HCT116 (cell line): ENCODE results near the gene POMT2. TPM values are rescaled to one million over a fixed set of nuclear protein-coding genes. Genes with fewer than 3 reads are reported as not detected.

Experiments used
- ATAC-seq: fragments of 200-7000 bp; cut with Tn5 transposase; 2 replicates; pipeline ENCODE4 v1.9.1; 2020; ENCODE audit warnings: mild to moderate bottlenecking, moderate library complexity
- BruUV-seq: library from RNA; stranded (reverse); fragments of 400-500 nt; replicated peaks from 2 replicates; lab custom pipeline; 2021; lab: Mats Ljungman, UMichigan
- CTCF ChIA-PET: fragments of 300-600 bp; sonication (Branson Sonifier 250); formaldehyde crosslinking; loops from one replicate; lab custom pipeline; 2021; ENCODE audit warnings: antibody characterized with exemption; lab: Charles Lee
- POLR2A ChIA-PET: fragments of 300-600, 350-600 bp; sonication (Branson Sonifier 250); formaldehyde crosslinking; loops from one replicate; lab custom pipeline; 2021; ENCODE audit warnings: antibody characterized with exemption; lab: Charles Lee
- RAD21 ChIA-PET, 2 experiments: fragments of 300-600 bp; sonication (Branson Sonifier 250); formaldehyde crosslinking; loops; one replicate each; lab custom pipeline; 2023; ENCODE audit warnings: low total read pairs in 2 of 2; ENCODE audit not compliant: uncharacterized antibody in 2 of 2, unreplicated experiment in 2 of 2, low non-redundant PET in 1 of 2; lab: Charles Lee
- DNase-seq: peaks from one replicate; pipeline ENCODE4 v3.0.0-alpha.2; 2010; ENCODE audit warnings: low read depth, low spot score
- H2AFZ ChIP-seq: fragments of 200-600 bp; shearing (Covaris generic), sonication (generic); 2 replicates; pipeline ENCODE4 v1.6.1; 2017; ENCODE audit warnings: low read depth, mixed run types, mixed read lengths, antibody characterized with exemption, low read length; ENCODE audit not compliant: poor library complexity, severe bottlenecking
- H3K27ac ChIP-seq: 2 replicates; pipeline ENCODE4 v1.5.1; 2012; ENCODE audit warnings: low read depth, low read length
- H3K27me3 ChIP-seq: fragments of 200-600 bp; sonication (generic); 2 replicates; pipeline ENCODE4 v1.6.1; 2016; ENCODE audit warnings: mixed run types, low read length, mixed read lengths; ENCODE audit not compliant: insufficient read depth
- H3K36me3 ChIP-seq, 2 experiments: fragments of 200-500 bp in 1 of 2; fragments of 200-600 bp in 1 of 2; sonication (Bioruptor generic) in 1 of 2; sonication (generic) in 1 of 2; 2 replicates each; pipeline versions ENCODE4 v1.5.1 to v1.6.1; 2014 to 2016; ENCODE audit warnings: low read length in 2 of 2, inconsistent platforms in 1 of 2, mixed read lengths in 1 of 2, mixed run types in 1 of 2; ENCODE audit not compliant: insufficient read depth in 2 of 2, control insufficient read depth in 1 of 2
- H3K4me1 ChIP-seq, 2 experiments: fragments of 200-600 bp in 1 of 2; sonication (generic) in 1 of 2; 2 replicates each; pipeline versions ENCODE4 v1.5.1 to v1.6.1; 2012 to 2017; ENCODE audit warnings: low read length in 2 of 2, inconsistent platforms in 1 of 2, mild to moderate bottlenecking in 1 of 2, mixed read lengths in 1 of 2, mixed run types in 1 of 2, moderate library complexity in 1 of 2; ENCODE audit not compliant: insufficient read depth in 2 of 2, control insufficient read depth in 1 of 2
- H3K4me2 ChIP-seq: fragments of 200-600 bp; sonication (generic); 2 replicates; pipeline ENCODE4 v1.6.1; 2017; ENCODE audit warnings: mixed run types, low read length, mixed read lengths
- H3K4me3 ChIP-seq, 2 experiments: fragments of 200-600 bp in 1 of 2; sonication (generic) in 1 of 2; replicated peaks in 1 of 2; 2 replicates each; pipeline ENCODE4 v1.5.1; 2011 to 2016; ENCODE audit warnings: low read length in 2 of 2, control low read depth in 1 of 2, low read depth in 1 of 2, mild to moderate bottlenecking in 1 of 2, mixed read lengths in 1 of 2, mixed run types in 1 of 2
- H3K79me2 ChIP-seq: fragments of 200-600 bp; sonication (generic); 2 replicates; pipeline ENCODE4 v1.6.1; 2017; ENCODE audit warnings: mild to moderate bottlenecking, mixed run types, low read length, moderate library complexity, mixed read lengths; ENCODE audit not compliant: insufficient read depth
- H3K9ac ChIP-seq: fragments of 200-600 bp; sonication (generic); 2 replicates; pipeline ENCODE4 v1.6.1; 2016; ENCODE audit warnings: low read length, mixed read lengths
- H3K9me2 ChIP-seq: fragments of 200-600 bp; sonication (generic), shearing (Covaris generic); 2 replicates; pipeline ENCODE4 v1.6.1; 2017; ENCODE audit warnings: mixed run types, mild to moderate bottlenecking, moderate library complexity; ENCODE audit not compliant: insufficient read depth
- H3K9me3 ChIP-seq, 2 experiments: fragments of 200-500 bp in 1 of 2; fragments of 200-600 bp in 1 of 2; sonication (Bioruptor generic) in 1 of 2; sonication (generic) in 1 of 2; 2 replicates each; pipeline ENCODE4 v1.6.1; 2014 to 2017; ENCODE audit warnings: low read length in 2 of 2, mixed read lengths in 2 of 2, inconsistent platforms in 1 of 2, low read depth in 1 of 2, mild to moderate bottlenecking in 1 of 2, mixed run types in 1 of 2, moderate library complexity in 1 of 2; ENCODE audit not compliant: control insufficient read depth in 1 of 2, insufficient read depth in 1 of 2
- H4K20me1 ChIP-seq: fragments of 200-600 bp; sonication (generic), shearing (Covaris generic); 2 replicates; pipeline ENCODE4 v1.6.1; 2017; ENCODE audit warnings: mixed run types, mild to moderate bottlenecking, moderate library complexity; ENCODE audit not compliant: insufficient read depth
- CBX3 ChIP-seq: IDR thresholded peaks from 2 replicates; pipeline ENCODE4 v1.6.1; 2012; ENCODE audit warnings: low read depth
- CEBPB ChIP-seq: IDR thresholded peaks from 2 replicates; pipeline ENCODE4 v1.6.1; 2012; ENCODE audit warnings: low read depth
- EGR1 ChIP-seq: IDR thresholded peaks from 2 replicates; pipeline ENCODE4 v1.6.1; 2012; ENCODE audit warnings: low read depth
- EZH2 ChIP-seq: fragments of 200-600 bp; sonication (generic); IDR thresholded peaks from 2 replicates; pipeline ENCODE4 v1.6.1; 2017; ENCODE audit warnings: antibody characterized with exemption, mixed run types
- EZH2phosphoT487 ChIP-seq: fragments of 200-600 bp; IDR thresholded peaks from 2 replicates; pipeline ENCODE4 v1.6.1; 2018; ENCODE audit warnings: antibody characterized with exemption, borderline replicate concordance
- FOSL1 ChIP-seq: IDR thresholded peaks from 2 replicates; pipeline ENCODE4 v1.6.1; 2012; ENCODE audit warnings: low read depth
- POLR2AphosphoS5 ChIP-seq: IDR thresholded peaks from 2 replicates; pipeline ENCODE4 v1.6.1; 2011; ENCODE audit warnings: mild to moderate bottlenecking, low read depth, low read length, moderate library complexity
- RAD21 ChIP-seq: IDR thresholded peaks from 2 replicates; pipeline ENCODE4 v1.6.1; 2012; ENCODE audit warnings: low read depth, mild to moderate bottlenecking
- SRF ChIP-seq: IDR thresholded peaks from 2 replicates; pipeline ENCODE4 v1.6.1; 2012; ENCODE audit warnings: low read depth
- ZNF274 ChIP-seq: fragments of 200-500 bp; sonication (Bioruptor generic); IDR thresholded peaks from 2 replicates; pipeline ENCODE4 v1.6.1; 2014; ENCODE audit warnings: mild to moderate bottlenecking, low read depth, low read length, inconsistent platforms
- intact Hi-C: fragments of 100-400 bp; cut with micrococcal nuclease; formaldehyde crosslinking; loops from 2 replicates; pipeline ENCODE4 v1.10.0; 2022
- total RNA-seq: library from RNA; stranded (reverse); gene quantifications from one replicate; pipeline ENCODE4 v1.2.1, GENCODE V29; 2021; ENCODE audit not compliant: unreplicated experiment
- TF ChIP-seq, protein P1 (sequence below), 3 experiments: fragments of 200-600 bp in 1 of 3; sonication (generic) in 1 of 3; IDR thresholded peaks in 2 of 3; conservative IDR thresholded peaks in 1 of 3; 2 replicates each; pipeline ENCODE4 v1.5.1; 2012 to 2017; ENCODE audit warnings: low read depth in 2 of 3, low read length in 2 of 3, antibody characterized with exemption in 1 of 3, borderline replicate concordance in 1 of 3, control low read depth in 1 of 3, mild to moderate bottlenecking in 1 of 3, mixed read lengths in 1 of 3, mixed run types in 1 of 3, moderate library complexity in 1 of 3; ENCODE audit not compliant: insufficient read depth in 1 of 3
- TF ChIP-seq, protein P2 (sequence below): IDR thresholded peaks from 2 replicates; pipeline ENCODE4 v1.6.1; 2012

POMT2 gene
- total RNA-seq, 1 experiment from 2014 or later = 30.2 TPM

DNA sequence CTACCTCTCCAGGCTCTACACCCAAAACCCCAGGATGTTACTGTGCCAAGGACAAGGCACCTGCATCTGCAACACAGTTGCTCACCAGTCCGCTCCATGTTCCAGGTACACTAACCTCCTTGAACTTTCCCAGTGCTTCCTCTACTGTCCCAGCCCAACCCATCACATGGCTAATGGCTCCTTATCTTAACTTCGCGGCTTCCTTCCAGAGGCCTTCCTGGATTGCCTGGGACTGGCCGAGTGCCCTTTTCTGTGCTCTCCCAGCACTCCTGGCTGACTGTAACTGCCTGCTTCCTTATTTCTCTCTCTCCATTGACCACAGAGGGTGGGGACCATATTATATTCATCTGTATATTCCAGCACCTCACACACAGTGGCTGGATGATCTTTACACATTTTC lies 20.9 kb downstream of the POMT2 start:
- TF ChIP-seq, protein P1, sequence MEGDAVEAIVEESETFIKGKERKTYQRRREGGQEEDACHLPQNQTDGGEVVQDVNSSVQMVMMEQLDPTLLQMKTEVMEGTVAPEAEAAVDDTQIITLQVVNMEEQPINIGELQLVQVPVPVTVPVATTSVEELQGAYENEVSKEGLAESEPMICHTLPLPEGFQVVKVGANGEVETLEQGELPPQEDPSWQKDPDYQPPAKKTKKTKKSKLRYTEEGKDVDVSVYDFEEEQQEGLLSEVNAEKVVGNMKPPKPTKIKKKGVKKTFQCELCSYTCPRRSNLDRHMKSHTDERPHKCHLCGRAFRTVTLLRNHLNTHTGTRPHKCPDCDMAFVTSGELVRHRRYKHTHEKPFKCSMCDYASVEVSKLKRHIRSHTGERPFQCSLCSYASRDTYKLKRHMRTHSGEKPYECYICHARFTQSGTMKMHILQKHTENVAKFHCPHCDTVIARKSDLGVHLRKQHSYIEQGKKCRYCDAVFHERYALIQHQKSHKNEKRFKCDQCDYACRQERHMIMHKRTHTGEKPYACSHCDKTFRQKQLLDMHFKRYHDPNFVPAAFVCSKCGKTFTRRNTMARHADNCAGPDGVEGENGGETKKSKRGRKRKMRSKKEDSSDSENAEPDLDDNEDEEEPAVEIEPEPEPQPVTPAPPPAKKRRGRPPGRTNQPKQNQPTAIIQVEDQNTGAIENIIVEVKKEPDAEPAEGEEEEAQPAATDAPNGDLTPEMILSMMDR (IDR thresholded peaks at IDR 0.05 in 2 of 3, conservative IDR thresholded peaks at IDR 0.05 in 1 of 3; ENCODE audit: borderline replicate concordance in 1 of 3, insufficient read depth in 1 of 3, low read depth in 2 of 3, low read length in 2 of 3) = no peak
- TF ChIP-seq EZH2 (no peak), EZH2phosphoT487 (no peak), SRF (no peak), POLR2AphosphoS5 (no peak), CBX3 (no peak), FOSL1 (no peak), ZNF274 (no peak), CEBPB (no peak), RAD21 (no peak), EGR1 (no peak)
- TF ChIP-seq, protein P2, sequence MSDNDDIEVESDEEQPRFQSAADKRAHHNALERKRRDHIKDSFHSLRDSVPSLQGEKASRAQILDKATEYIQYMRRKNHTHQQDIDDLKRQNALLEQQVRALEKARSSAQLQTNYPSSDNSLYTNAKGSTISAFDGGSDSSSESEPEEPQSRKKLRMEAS = no peak
- H3K4me2 ChIP-seq = no peak overlapping the region
- H3K4me3 ChIP-seq = no peak overlapping the region
- no peak overlapping the region for H3K9ac ChIP-seq
- DNase-seq = no peak
- H4K20me1 ChIP-seq = no peaks in the 10 kb centered on the region
- H3K36me3 ChIP-seq = peaks cover 0 to 13% of the 10 kb centered on the region in 2 experiments; a peak in 1 of 4 replicates
- no peak overlapping the region for H2AFZ ChIP-seq
- H3K79me2 ChIP-seq = no peaks in the 10 kb centered on the region
- H3K9me3 ChIP-seq = no peaks in the 10 kb centered on the region
- ChIA-PET POLR2A (no interaction called here), RAD21 (no interaction called here), CTCF (interaction anchor here (1.6 kb wide), 1 partner anchor 148 kb away, joined by 5 read pairs; no protein-coding TSS in a partner anchor)
- no peak overlapping the region for H3K27ac ChIP-seq
- ATAC-seq = no peak
- intact Hi-C loops = loop anchor here (2.0 to 5.0 kb wide), 2 partner anchors 158 to 251 kb away; partner anchors contain the start of genes AHSA1 and VIPAS39
- no peaks in the 10 kb centered on the region for H3K27me3 ChIP-seq
- H3K4me1 ChIP-seq = peaks cover 19 to 22% of the 10 kb centered on the region in 2 experiments
- BruUV-seq = no TSS peak
- H3K9me2 ChIP-seq = no peaks in the 10 kb centered on the region
